ENCODE results near the gene MYLK. TPM values are rescaled to one million over a fixed set of nuclear protein-coding genes. Genes with fewer than 3 reads are reported as not detected.

MYLK gene
- total RNA-seq, 2 experiments from 2014 or later: 0.06 to 0.15 TPM

GRCh38 chr3:123571264-123571972 is 312.7 kb downstream of the MYLK start:
- H3K4me1 Mint-ChIP-seq: peaks cover 8% of the 10 kb centered on the region
- no peaks in the 10 kb centered on the region for H3K27me3 Mint-ChIP-seq
- H3K27ac Mint-ChIP-seq: no peak overlapping the region
- CTCF ChIA-PET: interaction anchor here (1.1 to 1.2 kb wide), 2 partner anchors 12 to 13 kb away, joined by 3 to 4 read pairs; no protein-coding TSS in a partner anchor
- no peak overlapping the region for H3K4me3 Mint-ChIP-seq
- H3K9me3 Mint-ChIP-seq: no peaks in the 10 kb centered on the region
- POLR2A ChIA-PET: no interaction called here
- peaks cover 5% of the 10 kb centered on the region for H3K36me3 Mint-ChIP-seq (ENCODE audit: low read depth)
- no peak for DNase-seq

GRCh38 chr3:123568875-123569274 is 315.3 kb downstream of the MYLK start:
- CTCF ChIA-PET: interaction anchor here (0.9 kb wide), 1 partner anchor 9 kb away, joined by 3 read pairs; no protein-coding TSS in a partner anchor
- peaks cover 3% of the 10 kb centered on the region for H3K36me3 Mint-ChIP-seq (ENCODE audit: low read depth)

GRCh38 chr3:123568034-123568433 is 316.1 kb downstream of the MYLK start:
- POLR2A ChIA-PET: no interaction called here

More at GRCh38 chr3:123568875-123569274, 315.3 kb downstream of the MYLK start:
- peaks cover 3% of the 10 kb centered on the region for H3K4me1 Mint-ChIP-seq
- H3K4me3 Mint-ChIP-seq: no peak overlapping the region
- DNase-seq: no peak
- no peaks in the 10 kb centered on the region for H3K27me3 Mint-ChIP-seq
- H3K9me3 Mint-ChIP-seq: no peaks in the 10 kb centered on the region
- H3K27ac Mint-ChIP-seq: no peak overlapping the region
- POLR2A ChIA-PET: no interaction called here

GRCh38 chr3:123564056-123564455 is 320.1 kb downstream of the MYLK start:
- ChIA-PET POLR2A (no interaction called here), CTCF (interaction anchor here (0.9 kb wide), 1 partner anchor 13 kb away, joined by 5 read pairs; no protein-coding TSS in a partner anchor)
- H3K36me3 Mint-ChIP-seq (ENCODE audit: low read depth): no peaks in the 10 kb centered on the region
- no peaks in the 10 kb centered on the region for H3K27me3 Mint-ChIP-seq
- DNase-seq: no peak
- no peaks in the 10 kb centered on the region for H3K4me1 Mint-ChIP-seq
- no peaks in the 10 kb centered on the region for H3K9me3 Mint-ChIP-seq
- no peak overlapping the region for H3K4me3 Mint-ChIP-seq
- H3K27ac Mint-ChIP-seq: no peak overlapping the region

More at GRCh38 chr3:123568034-123568433, 316.1 kb downstream of the MYLK start:
- no peak overlapping the region for H3K27ac Mint-ChIP-seq
- H3K9me3 Mint-ChIP-seq: no peaks in the 10 kb centered on the region
- DNase-seq: no peak
- peaks cover 3% of the 10 kb centered on the region for H3K4me1 Mint-ChIP-seq
- CTCF ChIA-PET: no interaction called here
- H3K4me3 Mint-ChIP-seq: no peak overlapping the region
- no peaks in the 10 kb centered on the region for H3K27me3 Mint-ChIP-seq
- peaks cover 3% of the 10 kb centered on the region for H3K36me3 Mint-ChIP-seq (ENCODE audit: low read depth)

- Mint-ChIP-seq H3K36me3 (ENCODE audit: low read depth) (no peaks in the 10 kb centered on the region), H3K9me3 (no peaks in the 10 kb centered on the region), H3K27ac (no peak overlapping the region), H3K27me3 (no peaks in the 10 kb centered on the region), H3K4me1 (no peaks in the 10 kb centered on the region), H3K4me3 (no peak overlapping the region)
- DNase-seq: no peak
- ChIA-PET POLR2A (interaction anchor here (0.7 kb wide), 1 partner anchor 1153 kb away, joined by 4 read pairs; no protein-coding TSS in a partner anchor), CTCF (interaction anchor here (1.2 kb wide), 1 partner anchor 14 kb away, joined by 3 read pairs; no protein-coding TSS in a partner anchor)
Observed at GRCh38 chr3:123562547-123562946, 321.6 kb downstream of the MYLK start.

GRCh38 chr3:123561188-123561587 is 322.9 kb downstream of the MYLK start:
- H3K9me3 Mint-ChIP-seq: no peaks in the 10 kb centered on the region
- H3K4me3 Mint-ChIP-seq: no peak overlapping the region
- CTCF ChIA-PET: interaction anchor here (0.9 to 1.2 kb wide), 2 partner anchors 15 to 232 kb away, joined by 3 read pairs; no protein-coding TSS in a partner anchor
- H3K4me1 Mint-ChIP-seq: no peaks in the 10 kb centered on the region
- no peak overlapping the region for H3K27ac Mint-ChIP-seq
- DNase-seq: no peak
- H3K27me3 Mint-ChIP-seq: no peaks in the 10 kb centered on the region
- H3K36me3 Mint-ChIP-seq (ENCODE audit: low read depth): peaks cover 2% of the 10 kb centered on the region
- POLR2A ChIA-PET: no interaction called here

Other genes starting within 250 kb of the MYLK start
- 10 to 100 TPM; 46.6 to 55.5 TPM for gene CCDC14, start 76.9 kb upstream of the MYLK start, total RNA-seq
- not detected for gene ROPN1, start 107.8 kb upstream of the MYLK start, total RNA-seq
- gene KALRN, start 149.0 kb upstream of the MYLK start, total RNA-seq: 1 to 10 TPM in 1 of 2 experiments, under 1 TPM in 1; 0.79 to 1.3 TPM

Data from activated CD4-positive, alpha-beta T cell treated with anti-CD3 and anti-CD28 coated beads, Interleukin-2, amount 10 ng/mL, durations not matched to agents 7 days and 5 days (primary cell).